Hematopoietic multipotent progenitor cell treated with erythropoietin and hydrocortisone succinate and interleukin-3 and kit ligand, for 15 days (in vitro differentiated cells): ENCODE data around the gene ATP6V1G2.
"Not testable (repeated sequence)": the region's sequence is repeated elsewhere in the genome, so short reads cannot be mapped to it uniquely, and the experiment has no call there.

ENCODE experiments used
- DNase-seq: peaks from one replicate; pipeline ENCODE4 v3.0.0-alpha.2; 2015; ENCODE audit warnings: low spot score

Gene ATP6V1G2

GRCh38 chr6:31546339-31546957, at the start of gene ATP6V1G2:
ATP6V1G2 (minus strand) TSS chr6:31546608; CDS start chr6:31546559, 49 bp downstream.
- DNase-seq, result peak; percentile 83

DNA sequence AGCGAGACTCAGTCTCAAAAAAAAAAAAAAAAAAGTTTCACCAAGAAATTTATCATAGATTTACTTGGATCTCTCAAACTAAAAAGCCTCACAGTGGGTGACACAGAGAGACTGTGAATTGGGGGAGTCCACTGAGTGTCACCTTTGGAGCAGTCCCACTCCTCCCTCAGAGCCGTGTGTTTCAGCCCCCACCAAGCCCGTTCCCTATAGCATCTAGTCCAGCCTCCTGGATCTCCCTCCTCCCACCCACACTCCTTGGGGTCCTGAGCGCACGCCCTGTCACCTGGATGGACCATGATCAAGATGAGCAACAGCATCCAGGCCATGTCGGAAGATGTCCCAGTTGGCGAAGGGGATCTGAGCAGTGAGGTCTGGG, 46.0 kb upstream of the ATP6V1G2 start:
- DNase-seq, result no peak

DNA sequence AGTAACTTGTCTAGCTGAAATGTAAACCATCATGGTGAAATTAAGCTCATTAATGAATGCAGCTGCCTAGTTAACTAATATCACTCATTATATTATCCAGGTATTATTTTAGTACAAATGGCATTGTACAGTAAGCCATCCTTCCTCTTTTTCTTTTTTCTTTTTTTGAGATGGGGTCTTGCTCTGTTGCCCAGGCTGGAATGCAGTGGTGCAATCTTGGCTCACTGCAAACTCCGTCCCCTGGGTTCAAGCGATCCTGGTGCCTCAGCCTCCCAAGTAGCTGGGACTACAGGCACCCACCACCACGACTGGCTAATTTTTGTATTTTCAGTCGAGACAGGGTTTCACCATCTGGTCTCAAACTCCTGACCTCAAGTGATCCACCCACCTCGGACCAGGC, 44.3 kb upstream of the ATP6V1G2 start:
- DNase-seq, result not testable (repeated sequence)

GRCh38 chr6:31588871-31589650, 42.7 kb upstream of the ATP6V1G2 start:
- no peak for DNase-seq

GRCh38 chr6:31587791-31588777, 41.7 kb upstream of the ATP6V1G2 start:
- no peak for DNase-seq

- DNase-seq, result no peak
Observed at GRCh38 chr6:31586599-31587281, 40.3 kb upstream of the ATP6V1G2 start.

GRCh38 chr6:31586008-31586407, 39.6 kb upstream of the ATP6V1G2 start, which contains the start of gene LST1:
LST1 (plus strand) TSS chr6:31586277; CDS start chr6:31587300, 1,023 bp downstream.
- DNase-seq, result no peak

DNA sequence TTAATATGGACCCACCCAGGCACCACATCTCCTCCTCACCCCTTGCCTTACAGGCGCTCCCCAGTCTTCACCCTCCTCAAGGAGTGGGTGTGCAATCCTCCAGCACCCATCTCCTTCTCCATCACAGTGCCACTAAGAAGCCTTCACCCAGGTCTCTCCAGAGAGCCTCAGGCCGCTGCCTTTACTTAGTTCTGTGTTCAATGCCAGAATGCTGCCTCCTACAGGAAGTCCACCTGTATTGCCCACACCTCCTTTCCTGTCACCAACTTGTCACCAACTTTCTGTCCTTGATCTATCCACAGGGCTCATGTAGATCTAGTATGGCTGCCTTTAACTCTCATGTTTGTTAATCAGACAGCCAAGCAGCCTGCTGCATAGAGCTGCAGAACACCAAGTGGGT, 39.1 kb upstream of the ATP6V1G2 start:
- peak; percentile 40 for DNase-seq

DNA sequence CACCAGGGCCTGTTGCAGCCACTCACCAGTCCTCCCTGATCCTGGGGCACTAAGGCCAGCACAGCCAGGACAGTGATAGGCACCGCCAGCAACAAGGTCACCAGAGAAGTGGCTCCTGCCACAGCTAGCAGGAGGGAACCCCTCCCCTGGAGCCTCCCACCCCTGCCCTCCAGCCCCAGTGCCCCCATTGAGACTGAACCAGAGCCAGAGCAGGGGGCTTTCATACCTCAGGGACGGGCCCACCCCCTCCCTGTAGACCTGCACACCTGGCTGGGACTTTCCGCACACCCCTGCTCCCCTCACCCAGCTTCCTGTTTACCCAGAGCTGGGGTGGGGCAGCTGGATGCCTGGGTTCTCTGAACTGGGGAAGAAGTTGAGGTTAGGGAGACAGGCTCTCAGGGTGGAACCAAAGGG, 35.8 kb upstream of the ATP6V1G2 start, which contains the start of gene LTB:
TSS of gene LTB (minus strand) at position 195 of the 414 bp plus-strand sequence. CDS start at position 188, 7 bp downstream.
- DNase-seq, result no peak

GRCh38 chr6:31581434-31582229, 35.2 kb upstream of the ATP6V1G2 start:
- no peak for DNase-seq

DNA sequence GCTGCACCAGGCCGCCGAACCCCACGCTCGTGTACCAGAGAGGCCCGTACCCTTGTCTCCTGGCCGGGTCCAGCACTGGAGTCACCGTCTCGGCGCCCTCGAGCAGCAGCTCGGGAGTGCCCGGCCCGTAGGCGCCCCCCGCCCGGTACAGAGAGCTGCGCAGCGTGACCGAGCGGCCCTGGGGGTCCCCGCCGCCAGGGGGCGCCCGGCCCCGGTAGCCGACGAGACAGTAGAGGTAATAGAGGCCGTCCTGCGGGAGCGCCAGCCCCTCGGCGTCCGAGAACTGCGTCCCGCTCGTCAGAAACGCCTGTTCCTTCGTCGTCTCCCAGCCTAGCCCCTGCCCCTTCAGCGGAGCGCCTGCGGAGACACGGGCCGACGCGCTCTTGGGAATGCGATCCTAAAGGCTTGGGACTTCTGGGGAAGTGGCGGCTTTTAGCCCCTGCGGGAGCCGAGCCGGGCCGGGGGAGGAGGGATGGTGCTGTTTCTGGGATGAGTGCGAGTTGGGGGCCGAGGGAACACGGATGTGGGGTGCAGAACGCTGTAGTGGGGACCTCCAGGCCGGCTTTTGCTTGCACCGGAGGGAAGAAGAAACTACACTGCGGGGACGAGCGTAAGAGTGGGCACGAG, 34.5 kb upstream of the ATP6V1G2 start:
- peak; percentile 77 for DNase-seq

DNA sequence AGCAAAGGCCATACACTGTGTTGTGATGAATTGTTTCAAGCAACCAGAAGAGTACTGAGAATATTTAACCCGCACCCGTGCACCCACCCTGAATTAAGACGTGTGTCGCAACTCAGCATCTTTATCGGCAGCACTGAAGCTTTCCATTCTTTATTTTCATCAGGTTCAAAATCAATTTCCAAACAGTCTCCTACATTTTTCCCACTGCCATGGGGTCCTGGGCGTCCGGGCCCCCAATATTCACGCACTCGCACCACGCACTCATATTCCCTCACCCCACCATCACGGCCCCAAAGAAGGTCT, 34.0 kb upstream of the ATP6V1G2 start:
- DNase-seq, result no peak

GRCh38 chr6:31579546-31580437, 33.4 kb upstream of the ATP6V1G2 start:
- no peak for DNase-seq

DNA sequence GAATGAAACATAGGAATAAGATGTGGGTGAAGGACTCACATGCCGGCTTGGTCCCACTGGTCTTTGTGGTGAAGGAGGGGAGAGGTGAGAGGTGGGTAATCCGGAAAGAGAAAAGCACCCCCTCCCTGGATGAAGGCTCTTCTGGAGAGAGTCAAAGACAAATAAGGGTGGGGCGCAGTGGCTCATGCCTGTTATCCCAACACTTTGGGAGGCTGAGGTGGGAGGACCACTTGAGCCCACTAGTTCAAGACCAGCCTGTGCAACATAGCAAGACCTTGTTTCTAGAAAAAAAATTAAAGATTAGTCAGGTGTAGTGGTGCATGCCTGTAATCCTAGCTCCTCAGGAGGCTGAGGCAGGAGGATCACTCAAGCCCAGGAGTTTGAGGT, 32.7 kb upstream of the ATP6V1G2 start:
- no peak for DNase-seq

GRCh38 chr6:31578184-31579118, 32.0 kb upstream of the ATP6V1G2 start:
- no peak for DNase-seq

- no peak for DNase-seq
Observed at GRCh38 chr6:31577579-31577966, 31.2 kb upstream of the ATP6V1G2 start.

DNA sequence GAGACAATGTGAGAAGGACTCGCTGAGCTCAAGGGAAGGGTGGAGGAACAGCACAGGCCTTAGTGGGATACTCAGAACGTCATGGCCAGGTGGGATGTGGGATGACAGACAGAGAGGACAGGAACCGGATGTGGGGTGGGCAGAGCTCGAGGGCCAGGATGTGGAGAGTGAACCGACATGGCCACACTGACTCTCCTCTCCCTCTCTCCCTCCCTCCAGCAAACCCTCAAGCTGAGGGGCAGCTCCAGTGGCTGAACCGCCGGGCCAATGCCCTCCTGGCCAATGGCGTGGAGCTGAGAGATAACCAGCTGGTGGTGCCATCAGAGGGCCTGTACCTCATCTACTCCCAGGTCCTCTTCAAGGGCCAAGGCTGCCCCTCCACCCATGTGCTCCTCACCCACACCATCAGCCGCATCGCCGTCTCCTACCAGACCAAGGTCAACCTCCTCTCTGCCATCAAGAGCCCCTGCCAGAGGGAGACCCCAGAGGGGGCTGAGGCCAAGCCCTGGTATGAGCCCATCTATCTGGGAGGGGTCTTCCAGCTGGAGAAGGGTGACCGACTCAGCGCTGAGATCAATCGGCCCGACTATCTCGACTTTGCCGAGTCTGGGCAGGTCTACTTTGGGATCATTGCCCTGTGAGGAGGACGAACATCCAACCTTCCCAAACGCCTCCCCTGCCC, 30.6 kb upstream of the ATP6V1G2 start:
- no peak for DNase-seq
